ENCODE results near the gene GAS6. TPM values are rescaled to one million over a fixed set of nuclear protein-coding genes. Genes with fewer than 3 reads are reported as not detected.

GAS6 gene
- total RNA-seq, 2 donors from 2014 or later = 206 to 254 TPM

DNA sequence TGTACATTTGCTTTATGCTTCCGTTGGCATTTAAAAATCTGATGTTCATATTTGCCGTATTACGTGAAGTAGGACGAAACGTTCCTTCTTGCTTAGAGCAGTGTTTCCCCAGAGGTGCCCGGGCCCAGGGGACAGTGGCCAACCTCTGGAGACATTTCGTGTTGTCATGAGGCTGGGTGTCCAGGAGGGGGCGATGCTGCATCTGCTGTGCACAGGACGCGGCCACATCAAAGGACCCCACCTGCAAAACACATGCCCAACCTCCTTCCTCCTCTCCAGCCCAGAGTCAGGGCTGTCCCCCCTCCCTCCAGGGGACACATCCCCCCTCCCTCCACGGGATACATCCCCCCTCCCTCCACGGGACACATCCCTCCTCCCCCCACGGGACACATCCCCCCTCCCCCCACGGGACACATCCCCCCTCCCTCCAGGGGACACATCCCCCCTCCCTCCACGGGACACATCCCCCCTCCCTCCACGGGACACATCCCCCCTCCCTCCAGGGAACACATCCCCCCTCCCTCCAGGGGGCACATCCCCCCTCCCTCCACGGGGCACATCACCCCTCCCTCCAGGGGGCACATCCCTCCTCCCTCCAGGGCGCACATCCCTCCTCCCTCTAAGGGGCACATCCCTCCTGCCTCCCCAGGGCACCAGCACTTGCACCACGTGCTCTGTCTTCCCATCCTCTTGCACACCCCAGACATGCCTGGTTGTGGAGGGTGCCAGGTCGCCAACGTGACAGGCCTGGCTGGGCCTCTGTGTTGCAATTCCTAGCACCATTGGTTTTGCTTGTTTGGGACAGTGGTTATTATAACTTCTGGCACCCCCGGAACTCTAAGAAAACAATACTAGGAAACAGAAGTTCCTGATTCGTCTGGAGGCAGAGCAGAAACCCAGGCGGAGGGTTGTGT lies 46.7 kb downstream of the GAS6 start:
- TF ChIP-seq, protein P1, sequence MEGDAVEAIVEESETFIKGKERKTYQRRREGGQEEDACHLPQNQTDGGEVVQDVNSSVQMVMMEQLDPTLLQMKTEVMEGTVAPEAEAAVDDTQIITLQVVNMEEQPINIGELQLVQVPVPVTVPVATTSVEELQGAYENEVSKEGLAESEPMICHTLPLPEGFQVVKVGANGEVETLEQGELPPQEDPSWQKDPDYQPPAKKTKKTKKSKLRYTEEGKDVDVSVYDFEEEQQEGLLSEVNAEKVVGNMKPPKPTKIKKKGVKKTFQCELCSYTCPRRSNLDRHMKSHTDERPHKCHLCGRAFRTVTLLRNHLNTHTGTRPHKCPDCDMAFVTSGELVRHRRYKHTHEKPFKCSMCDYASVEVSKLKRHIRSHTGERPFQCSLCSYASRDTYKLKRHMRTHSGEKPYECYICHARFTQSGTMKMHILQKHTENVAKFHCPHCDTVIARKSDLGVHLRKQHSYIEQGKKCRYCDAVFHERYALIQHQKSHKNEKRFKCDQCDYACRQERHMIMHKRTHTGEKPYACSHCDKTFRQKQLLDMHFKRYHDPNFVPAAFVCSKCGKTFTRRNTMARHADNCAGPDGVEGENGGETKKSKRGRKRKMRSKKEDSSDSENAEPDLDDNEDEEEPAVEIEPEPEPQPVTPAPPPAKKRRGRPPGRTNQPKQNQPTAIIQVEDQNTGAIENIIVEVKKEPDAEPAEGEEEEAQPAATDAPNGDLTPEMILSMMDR (IDR thresholded peaks at IDR 0.05) = peak; percentile 67 to 87
- Histone ChIP-seq H3K27me3 (no peaks in the 10 kb centered on the region), H3K27ac (peak overlapping the region; percentile 70 to 85), H3K36me3 (peaks cover 7% of the 10 kb centered on the region), H3K4me3 (no peak overlapping the region), H3K4me1 (peaks cover 0 to 73% of the 10 kb centered on the region in 2 donors), H3K9me3 (no peaks in the 10 kb centered on the region)
- DNase-seq (ENCODE audit: low spot score) = peak; percentile 91

DNA sequence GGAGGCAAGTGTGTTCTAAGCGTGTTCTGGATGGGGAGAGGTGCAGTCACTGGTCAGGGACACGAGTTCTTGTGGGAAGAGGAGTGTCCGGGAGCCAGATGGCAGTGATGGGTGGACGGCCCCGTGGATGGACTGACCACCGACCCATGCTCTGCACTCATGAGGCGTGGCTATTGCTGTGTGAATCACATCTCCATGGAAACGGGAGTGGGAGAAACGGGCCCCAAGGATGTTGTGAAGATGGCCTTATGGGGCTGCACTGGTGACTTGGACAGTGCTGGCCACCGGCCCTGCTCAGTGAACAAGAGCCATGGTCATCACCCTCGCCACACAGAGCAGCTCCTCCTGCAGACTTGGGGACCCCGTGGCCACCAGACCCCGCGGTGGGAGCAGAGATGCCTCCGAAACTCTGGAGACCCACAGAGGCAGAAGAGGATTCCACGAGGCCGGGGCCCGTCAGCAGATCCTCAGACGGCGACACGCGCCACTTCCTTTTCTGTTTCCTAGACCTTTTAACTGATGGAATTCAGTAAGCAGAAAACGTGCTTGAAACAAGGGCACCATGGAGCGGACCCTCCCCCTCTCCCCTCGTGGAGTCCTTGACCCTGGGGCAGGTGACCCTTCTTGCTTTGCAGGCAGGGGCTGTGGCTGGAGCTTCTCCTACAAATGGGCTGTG lies 47.5 kb downstream of the GAS6 start:
- Histone ChIP-seq H3K27ac (no peak overlapping the region), H3K36me3 (no peaks in the 10 kb centered on the region), H3K4me1 (peaks cover 0 to 65% of the 10 kb centered on the region in 2 donors), H3K27me3 (no peaks in the 10 kb centered on the region), H3K4me3 (no peak overlapping the region), H3K9me3 (no peaks in the 10 kb centered on the region)
- TF ChIP-seq, protein P1 (IDR thresholded peaks at IDR 0.05) = no peak
- DNase-seq (ENCODE audit: low spot score) = no peak

DNA sequence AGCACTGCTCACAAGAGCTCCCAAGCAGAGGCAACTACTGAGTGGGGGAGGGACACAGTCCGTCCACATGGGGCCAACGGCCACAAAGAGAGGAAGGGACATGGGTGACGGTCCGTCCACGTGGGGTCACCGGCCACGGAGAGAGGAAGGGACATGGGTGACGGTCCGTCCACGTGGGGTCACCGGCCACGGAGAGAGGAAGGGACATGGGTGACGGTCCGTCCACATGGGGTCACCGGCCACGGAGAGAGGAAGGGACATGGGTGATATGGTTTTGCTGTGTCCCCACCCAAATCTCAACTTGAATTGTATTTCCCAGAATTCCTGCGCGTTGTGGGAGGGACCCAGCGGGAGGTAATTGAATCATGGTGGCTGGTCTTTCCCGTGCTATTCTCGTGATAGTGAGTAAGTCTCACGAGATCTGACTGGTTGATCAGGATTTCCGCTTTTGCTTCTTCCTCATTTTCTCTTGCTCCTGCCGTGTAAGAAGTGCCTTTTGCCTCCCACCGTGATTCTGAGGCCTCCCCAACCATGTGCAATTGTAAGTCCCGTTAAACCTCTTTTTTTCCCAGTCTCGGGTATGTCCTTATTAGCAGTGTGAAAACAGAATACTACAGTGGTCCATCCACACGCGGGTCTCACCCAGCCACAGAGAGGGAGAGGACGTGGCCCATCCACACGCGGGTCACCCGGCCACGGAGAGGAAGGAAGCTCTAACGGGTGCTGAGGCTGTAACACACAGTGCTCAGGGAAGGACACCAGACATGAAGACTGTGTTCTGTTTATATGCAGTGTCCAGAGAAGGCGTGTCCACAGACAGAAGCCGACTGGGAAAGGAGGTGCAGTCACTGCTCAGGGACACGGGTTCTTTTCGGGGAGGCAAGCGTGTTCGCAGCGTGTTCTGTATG lies 48.5 kb downstream of the GAS6 start:
- H3K36me3 ChIP-seq = no peaks in the 10 kb centered on the region
- DNase-seq (ENCODE audit: low spot score) = no peak
- no peak overlapping the region for H3K27ac ChIP-seq
- H3K9me3 ChIP-seq = no peaks in the 10 kb centered on the region
- TF ChIP-seq, protein P1 (IDR thresholded peaks at IDR 0.05) = no peak
- peaks cover 0 to 55% of the 10 kb centered on the region in 2 donors for H3K4me1 ChIP-seq
- peak overlapping the region in 1 of 2 donors; percentile 26 for H3K4me3 ChIP-seq
- no peaks in the 10 kb centered on the region for H3K27me3 ChIP-seq

DNA sequence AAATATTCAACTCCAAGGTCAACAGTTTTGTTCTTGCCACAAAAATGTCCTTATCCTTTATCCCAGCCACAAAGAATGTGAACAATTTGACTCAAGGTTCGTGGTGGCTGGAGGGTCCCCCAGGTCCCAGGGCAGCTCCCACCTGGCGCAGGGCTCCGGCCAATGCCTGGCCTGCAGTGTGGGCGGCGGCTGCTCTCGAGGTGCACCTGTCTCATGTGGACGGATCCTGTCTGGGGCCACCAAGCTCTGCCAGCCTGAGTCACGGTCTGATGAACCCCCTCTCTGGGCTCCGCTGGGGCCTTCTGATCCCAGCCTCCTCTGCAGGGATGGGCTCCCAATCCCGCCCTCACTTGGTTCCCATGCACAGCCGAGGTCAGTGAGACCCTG lies 49.4 kb downstream of the GAS6 start:
- no peak overlapping the region for H3K4me3 ChIP-seq
- H3K36me3 ChIP-seq = no peaks in the 10 kb centered on the region
- DNase-seq (ENCODE audit: low spot score) = no peak
- H3K9me3 ChIP-seq = peaks cover 0 to 4% of the 10 kb centered on the region in 2 donors
- TF ChIP-seq, protein P1 (IDR thresholded peaks at IDR 0.05) = no peak
- H3K27ac ChIP-seq = no peak overlapping the region
- H3K27me3 ChIP-seq = no peaks in the 10 kb centered on the region
- peaks cover 0 to 45% of the 10 kb centered on the region in 2 donors for H3K4me1 ChIP-seq

DNA sequence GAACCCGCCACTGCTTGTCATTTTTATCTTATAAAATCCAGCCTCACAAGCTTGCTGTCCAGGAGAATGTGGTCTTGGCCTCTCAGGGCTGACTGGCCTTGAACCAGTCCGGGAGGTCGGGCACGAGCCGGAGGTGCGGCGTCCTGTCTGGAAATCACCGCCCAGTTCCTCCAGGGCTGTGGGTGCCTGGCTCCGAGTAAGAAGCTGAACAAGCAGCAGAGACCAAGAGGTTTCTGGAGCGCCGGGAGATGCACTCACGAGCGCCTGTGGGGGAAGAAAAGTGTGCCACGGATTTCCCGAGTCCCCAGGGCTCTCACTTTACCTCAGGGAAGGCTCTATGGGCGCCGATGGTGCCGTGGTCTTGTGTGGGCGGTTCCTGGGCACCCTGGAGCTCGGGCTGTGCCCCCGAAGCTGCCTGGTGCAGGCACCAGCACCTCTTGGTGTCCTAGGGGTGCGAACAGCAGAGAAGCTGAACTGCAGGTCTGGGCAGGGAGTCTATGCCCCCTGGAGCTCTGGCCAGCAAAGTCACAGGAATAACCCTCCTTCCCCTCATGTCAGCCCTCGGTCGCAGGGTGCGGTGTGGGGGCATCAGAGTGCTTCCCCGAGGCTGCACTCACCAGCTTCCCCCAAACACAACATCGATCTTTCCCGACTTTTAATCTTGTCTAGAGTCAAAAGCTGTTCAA lies 50.0 kb downstream of the GAS6 start:
- H3K36me3 ChIP-seq = no peaks in the 10 kb centered on the region
- TF ChIP-seq, protein P1 (IDR thresholded peaks at IDR 0.05) = no peak
- H3K4me1 ChIP-seq = peaks cover 0 to 40% of the 10 kb centered on the region in 2 donors
- no peak overlapping the region for H3K27ac ChIP-seq
- no peaks in the 10 kb centered on the region for H3K27me3 ChIP-seq
- no peak overlapping the region for H3K4me3 ChIP-seq
- peaks cover 0 to 5% of the 10 kb centered on the region in 2 donors for H3K9me3 ChIP-seq
- DNase-seq (ENCODE audit: low spot score) = no peak

Measured in right atrium auricular region (tissue), 2 donors.